Tongue (tissue), 2 donors: ENCODE measurements around the gene PREB. TPM values are rescaled to one million over a fixed set of nuclear protein-coding genes. Genes with fewer than 3 reads are reported as not detected.

Experiments
- DNase-seq: peaks from one replicate; pipeline ENCODE4 v3.0.0-alpha.2; 2015
- total RNA-seq: library from RNA; depleted of rRNA; stranded (reverse); fragments of >200 nt; gene quantifications from one replicate; pipeline ENCODE4 v1.2.3, GENCODE V29; 2014

Gene PREB
- total RNA-seq, 1 donor from 2014 or later: 52.6 TPM

DNA sequence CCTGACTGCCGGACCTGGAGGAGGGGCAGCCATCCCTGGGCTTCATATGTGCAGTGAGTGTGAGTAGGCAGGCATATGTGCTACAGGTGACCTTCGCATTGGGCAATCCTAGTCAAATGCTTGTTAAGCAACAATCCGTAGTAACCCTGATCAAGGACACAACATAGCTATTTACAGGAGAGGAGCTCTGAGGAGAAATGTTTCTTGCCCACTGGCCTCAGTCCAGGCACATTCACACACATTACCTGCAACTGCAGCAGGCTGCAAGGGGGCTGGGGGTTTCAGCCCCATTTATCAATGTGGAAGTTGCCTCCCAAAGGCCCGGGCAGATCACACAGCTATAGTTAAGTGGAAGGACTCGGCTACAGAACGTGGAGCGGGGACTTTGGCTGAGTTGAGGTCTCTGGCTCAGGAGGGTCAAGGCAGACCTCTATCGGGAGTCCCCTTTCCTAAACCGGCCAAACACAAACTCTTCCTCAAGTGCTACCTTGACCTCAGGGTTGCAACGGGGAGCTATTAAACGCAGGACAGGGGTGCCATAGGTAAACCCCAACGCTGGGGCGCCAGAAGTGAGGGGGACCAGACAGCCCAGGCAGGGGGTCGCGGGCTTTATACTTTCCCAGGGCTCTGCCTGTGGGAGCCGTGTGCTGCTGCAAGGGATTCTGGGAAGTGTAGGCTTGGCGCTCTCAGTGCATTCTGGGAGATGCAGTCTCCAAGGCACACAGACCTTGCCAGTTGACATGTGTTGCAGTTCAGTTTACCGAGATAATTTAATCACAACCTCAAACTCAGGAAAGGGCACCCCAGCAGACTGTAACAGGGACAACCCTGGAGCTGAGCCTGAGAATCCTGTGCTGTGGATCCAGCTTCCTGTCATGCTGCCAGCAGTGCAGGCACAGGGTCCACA lies 38.4 kb downstream of the PREB start:
- DNase-seq: peak; percentile 84

DNA sequence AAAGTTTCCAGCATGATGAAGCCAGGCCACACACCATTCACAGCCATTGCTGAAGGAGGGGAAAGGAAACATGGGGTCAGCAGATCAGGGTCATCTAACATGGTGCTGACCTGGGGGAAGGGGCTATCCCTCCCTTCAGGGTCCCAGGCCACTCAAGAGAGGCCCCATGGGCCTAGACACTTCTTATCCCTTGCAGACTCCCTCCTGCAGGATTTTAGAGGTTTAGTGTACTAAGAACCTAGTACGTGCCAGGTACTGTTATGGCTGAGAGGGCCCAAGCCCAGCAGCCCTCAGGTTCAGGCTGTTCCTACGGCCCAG lies 39.0 kb downstream of the PREB start:
- no peak for DNase-seq

DNA sequence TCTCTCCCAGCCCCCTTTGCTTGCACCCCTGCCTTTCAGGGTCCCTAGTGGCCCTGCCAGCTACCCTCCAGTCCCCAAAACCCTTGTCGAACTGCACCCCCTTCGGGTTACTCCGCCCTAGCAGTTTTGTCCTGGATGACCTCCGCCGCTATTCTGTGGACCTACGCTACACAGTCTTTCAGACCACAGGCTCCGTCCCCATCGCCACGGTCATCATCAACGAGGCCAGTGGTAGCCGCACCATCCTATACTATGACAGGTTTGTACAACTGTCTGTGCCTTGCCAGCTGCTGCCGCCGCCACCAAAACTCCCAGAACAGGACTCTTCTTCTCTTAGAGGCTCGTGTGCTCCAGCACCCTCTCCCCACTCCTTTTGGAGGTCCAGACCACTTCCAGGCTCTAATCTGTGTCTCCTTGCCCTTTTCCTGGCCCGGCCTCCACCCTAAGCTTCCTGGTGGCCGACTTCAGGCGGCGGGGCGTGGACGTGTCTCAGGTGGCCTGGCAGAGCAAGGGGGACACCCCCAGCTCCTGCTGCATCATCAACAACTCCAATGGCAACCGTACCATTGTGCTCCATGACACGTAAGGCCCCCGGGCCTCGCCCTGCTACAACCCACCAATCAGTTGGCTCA lies 40.0 kb downstream of the PREB start:
- no peak for DNase-seq

DNA sequence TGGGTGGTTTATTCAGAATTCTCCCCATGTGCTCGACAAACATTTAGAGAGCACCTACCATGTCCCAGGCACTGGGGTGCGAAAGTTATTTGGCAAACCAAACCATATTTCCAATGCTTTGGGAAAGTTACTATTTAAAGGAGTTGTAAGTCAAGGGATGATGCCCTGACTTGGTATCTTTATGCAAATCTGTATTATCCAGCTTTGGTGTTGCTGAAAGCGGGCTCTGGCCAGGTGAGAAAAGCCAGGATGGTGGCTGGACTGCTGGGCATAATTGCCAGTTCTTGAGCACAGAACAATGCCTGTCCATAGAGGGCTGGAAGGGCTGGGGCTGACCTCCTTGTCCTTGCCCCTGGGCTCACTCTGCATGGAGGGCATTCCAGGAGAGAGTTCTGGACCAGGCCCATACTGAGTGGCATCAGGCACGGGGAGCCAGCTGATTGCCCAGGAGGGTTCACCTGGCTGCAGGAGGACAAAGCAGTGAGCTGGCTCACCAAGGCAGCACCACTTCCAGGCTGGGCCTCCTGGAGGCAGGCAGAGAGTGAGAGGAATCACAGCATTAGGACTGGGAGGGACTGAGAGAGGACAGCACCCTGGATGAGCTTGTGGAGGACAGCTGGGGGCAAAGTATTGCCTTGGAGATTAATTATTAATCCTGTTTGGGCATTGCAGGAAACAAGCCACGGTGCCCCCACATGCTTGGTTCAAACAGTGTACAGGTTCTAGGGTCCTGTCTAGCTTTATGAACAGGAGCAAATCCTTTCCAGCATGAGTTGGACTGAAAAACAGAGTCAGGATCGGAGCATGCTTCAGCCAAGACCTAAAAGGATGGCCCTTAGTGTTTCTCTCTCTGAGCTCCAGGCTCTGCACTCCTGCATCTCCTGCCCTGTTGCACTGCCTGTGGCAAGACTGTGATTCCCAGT lies 40.7 kb downstream of the PREB start:
- no peak for DNase-seq

DNA sequence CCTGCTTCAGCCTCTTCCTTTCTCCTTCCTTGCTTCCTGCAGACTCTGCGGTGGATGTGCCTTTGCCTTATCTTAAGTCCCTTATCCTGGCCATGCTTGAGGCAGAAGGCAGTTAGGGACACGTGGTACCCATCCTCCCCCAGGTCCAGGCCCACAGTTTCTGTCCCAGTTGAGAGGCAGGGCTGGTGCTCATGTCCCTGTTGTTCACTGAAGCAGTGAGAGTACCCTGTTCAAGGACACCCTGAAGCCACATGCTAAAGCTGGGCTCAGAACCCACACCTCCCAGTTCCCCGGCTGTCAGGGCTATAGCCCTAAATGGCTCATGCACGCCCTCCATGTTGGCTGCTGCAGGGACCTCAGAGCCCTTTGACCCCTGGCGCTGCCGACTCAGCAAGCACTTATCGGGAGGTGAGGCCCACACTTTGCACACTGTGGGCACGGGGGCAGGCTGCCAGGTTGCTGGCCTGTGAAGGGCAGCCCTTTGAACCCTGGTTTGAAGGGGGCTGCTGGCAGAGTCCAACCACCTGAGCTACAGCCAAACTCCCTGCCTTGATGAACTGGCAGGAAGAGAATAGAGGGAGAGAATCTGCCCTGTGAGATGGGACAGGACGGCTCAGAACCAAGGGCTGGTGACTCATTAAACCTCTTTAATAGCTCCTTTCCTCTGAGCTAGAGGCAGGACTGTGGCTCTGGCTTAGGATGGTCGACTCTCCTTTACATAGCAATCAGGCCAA lies 41.6 kb downstream of the PREB start:
- no peak for DNase-seq

DNA sequence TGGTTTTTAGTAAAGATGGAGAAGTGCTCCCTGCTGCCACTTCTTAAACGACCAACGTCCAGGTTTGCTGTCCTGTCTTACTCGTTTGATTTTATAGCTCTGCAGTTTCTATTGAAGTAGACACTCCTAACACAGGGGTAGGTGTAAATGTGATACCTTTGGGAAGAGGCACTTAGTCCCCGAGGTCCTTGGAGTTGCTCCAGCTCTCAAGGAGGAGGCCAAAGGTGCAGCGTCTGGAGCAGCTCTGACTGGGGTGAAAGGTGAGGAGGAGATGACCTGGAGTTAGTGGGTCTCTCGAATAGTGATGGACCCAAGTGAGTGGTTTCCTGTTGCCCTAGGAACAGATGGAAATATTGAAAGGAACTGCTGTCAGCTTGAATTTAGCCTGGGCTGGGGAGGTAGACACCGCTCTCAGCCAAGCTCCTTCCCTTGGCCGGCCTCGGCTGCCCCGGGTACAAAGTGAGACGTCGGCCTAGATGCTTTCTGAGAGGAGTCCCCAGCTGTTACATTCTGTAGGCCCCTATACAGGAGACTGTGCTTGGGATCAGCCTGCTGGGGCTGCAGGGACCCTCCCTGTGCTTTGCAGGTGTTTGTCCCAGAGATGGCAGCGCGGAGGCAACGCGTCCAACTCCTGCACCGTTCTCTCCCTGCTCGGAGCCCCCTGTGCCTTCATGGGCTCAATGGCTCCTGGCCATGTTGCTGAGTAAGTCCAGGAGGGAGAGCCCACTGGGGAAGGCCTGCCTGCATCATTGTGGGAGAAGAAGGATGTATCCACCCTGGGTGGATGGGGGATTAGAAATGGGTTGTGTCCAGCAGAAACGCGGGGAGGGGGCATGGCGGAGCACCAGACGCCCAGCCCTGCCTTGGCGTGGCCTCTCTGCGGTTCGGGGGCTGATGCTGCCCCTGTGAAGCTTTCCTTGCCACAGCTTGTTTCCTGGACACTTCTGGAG lies 42.4 kb downstream of the PREB start:
- DNase-seq: no peak

DNA sequence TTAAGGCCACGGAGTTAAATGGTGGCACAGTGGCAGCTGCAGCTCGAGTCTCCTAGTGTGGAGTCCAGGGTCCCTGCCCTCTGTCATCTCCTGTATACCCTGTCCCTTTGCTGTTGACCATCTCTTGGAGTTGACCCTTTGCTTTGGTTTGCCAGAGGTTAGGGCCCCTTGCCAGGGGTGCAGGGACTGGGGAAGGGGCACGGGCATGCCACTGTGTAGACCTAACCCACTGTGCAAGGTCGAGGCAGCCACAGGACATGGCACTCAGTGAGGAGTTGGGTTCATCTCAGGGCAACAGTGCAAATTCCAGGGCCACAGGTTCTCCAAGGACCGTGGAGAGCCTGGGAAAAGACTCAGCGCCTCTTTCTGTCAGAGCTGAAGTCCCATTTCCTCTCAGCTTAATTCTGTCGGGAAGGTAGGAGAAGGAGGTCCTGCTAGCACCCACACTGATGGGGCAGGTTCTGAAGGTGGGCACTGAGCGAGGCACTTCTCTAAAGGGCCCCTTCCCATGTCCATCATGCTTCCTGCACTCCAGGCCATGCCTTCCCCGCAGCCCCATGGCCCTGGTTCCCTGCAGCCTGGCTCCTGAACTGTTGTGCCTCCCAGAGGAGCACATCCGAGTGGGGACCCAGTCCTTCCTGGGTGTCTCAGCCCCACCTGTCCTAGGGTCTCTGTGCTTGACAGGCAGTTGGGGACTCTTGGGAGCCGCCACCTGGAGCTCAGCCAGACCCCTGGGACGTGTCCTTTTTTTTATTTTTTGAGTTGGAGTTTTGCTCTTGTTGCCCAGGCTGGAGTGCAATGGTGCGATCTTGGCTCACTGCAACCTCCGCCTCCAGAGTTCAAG lies 45.1 kb downstream of the PREB start:
- DNase-seq: no peak

DNA sequence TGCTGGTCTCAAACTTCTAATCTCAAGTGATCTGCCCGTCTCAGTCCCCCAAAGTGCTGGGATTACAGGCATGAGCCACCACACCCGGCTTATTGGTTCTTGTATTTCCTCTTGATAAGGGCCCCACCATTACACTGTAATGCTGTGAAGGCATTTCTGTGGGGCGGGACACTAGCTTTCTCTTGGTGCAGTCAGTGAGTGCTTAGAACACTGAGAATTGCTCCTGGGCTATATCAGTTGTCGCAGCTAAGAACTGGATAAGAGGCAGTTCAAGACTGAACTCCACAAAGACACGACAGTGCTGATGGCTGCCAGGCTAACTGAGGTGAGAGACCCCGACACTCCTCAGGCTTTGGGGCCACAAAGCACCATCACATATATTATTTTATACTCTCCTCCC lies 45.8 kb downstream of the PREB start:
- DNase-seq: no peak

DNA sequence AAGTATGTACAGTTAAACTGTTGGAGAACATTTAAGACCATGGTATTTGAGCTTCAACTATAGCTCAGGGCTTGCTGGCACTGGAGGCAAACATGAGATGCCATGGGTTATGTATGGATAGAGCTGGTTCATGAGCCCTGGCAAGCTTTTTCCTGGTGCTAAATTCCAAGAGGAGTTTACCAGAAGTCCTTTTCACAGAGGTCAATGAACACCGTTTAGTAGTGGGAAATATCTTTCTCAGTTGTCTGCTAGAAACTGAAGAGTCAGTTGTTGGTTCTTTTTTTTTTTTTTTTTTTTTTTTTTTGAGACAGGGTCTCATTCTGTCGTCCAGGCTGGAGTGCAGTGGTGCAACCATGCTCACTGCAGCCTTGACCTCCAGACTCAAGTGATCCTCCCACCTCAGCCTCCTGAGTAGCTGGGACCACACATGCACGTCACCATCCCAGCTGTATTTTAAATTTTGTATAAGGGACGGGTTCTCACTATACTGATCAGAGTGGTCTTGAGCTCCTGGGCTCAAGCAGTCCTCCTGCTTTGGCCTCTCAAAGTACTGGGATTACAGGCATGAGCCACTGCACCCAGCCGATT lies 46.5 kb downstream of the PREB start:
- no peak for DNase-seq

DNA sequence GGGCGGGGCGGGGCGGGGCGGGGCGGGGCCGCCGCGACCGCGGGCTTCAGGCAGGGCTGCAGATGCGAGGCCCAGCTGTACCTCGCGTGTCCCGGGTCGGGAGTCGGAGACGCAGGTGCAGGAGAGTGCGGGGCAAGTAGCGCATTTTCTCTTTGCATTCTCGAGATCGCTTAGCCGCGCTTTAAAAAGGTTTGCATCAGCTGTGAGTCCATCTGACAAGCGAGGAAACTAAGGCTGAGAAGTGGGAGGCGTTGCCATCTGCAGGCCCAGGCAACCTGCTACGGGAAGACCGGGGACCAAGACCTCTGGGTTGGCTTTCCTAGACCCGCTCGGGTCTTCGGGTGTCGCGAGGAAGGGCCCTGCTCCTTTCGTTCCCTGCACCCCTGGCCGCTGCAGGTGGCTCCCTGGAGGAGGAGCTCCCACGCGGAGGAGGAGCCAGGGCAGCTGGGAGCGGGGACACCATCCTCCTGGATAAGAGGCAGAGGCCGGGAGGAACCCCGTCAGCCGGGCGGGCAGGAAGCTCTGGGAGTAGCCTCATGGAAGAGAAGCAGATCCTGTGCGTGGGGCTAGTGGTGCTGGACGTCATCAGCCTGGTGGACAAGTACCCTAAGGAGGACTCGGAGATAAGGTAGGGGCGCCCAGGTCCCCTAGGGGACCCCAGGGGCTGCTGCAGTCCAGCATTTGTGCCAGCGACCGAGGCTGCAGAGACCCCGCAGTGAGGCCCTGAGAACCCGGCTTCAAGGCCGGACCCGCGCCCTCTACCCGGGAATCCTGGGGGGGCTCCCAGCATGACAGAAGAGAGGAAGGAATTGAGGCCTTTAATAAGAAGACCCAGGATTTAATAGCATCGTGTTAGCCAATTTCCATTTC lies 47.5 kb downstream of the PREB start, which contains the start of gene KHK:
TSS of gene KHK (plus strand) at position 49 of the 870 bp plus-strand sequence. CDS start at position 537, 488 bp downstream.
- DNase-seq: no peak

DNA sequence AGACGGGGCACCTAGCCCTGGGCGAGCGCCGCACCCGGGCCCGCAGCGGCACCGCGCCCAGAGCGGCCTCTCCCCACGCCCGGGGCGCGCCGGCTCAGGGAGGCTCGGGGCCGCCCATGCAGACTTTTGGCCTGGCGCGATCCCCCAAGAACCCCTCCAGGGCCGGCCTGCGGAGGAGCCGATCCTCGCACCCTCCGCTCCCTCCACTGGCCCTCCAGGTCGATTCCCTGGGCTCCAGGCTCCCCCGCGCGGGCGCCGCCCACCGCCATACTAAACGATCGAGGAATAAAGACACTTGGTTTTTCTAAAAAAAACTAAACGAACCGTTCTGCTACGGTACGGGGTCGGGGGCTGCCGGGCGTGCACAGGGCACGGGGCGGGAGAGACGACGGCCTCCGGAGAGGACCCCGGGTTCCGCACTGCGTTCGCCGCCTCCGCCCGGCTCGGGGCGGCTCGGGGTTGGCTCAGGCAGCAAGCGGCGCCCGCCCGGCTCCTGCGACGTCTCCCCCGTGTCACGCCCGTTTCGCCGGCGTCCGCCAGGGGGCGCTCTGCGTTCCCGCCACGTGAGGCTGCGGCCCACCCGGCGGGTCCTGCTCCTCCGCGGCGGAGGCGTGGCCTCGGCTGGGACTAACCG lies 48.2 kb downstream of the PREB start:
- DNase-seq: peak; percentile 98

DNA sequence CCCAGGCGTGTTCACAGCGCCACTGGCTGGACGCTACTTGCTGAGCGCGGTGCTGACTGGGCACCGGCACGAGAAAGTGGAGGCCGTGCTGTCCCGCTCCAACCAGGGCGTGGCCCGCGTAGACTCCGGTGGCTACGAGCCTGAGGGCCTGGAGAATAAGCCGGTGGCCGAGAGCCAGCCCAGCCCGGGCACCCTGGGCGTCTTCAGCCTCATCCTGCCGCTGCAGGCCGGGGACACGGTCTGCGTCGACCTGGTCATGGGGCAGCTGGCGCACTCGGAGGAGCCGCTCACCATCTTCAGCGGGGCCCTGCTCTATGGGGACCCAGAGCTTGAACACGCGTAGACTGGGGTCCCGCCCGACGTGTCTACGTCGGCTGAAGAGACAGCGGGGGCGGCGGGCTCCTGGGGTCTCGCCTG lies 48.8 kb downstream of the PREB start:
- peak; percentile 71 for DNase-seq

DNA sequence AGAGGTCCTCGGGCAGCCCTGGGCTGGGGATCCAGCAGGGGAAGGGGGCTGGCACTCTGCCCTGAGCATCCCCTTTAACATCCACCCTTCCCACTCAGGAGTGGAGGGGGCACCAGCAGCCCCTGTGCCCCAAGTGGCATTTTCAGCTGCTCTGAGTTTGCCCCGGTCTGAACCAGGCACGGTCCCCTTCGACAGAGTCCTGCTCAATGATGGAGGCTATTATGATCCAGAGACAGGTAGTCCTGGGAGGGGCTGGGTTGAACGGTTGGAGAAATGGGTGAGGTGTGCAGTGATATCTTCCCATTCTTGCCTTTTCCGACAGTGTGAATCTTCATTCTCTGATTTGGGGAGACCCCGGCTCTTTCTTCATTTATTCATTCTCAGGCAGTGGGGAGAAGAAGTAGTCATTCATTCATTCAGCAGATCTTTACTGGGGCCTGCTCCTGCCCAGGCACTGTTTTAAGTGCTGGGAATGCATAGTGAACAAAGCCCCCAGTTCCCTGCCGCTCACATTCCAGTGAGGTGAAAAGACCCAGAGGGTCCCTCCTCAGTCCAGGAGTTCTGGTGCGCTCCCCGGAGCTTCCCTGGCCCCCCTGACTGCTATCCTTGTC lies 49.3 kb downstream of the PREB start:
- DNase-seq: no peak

DNA sequence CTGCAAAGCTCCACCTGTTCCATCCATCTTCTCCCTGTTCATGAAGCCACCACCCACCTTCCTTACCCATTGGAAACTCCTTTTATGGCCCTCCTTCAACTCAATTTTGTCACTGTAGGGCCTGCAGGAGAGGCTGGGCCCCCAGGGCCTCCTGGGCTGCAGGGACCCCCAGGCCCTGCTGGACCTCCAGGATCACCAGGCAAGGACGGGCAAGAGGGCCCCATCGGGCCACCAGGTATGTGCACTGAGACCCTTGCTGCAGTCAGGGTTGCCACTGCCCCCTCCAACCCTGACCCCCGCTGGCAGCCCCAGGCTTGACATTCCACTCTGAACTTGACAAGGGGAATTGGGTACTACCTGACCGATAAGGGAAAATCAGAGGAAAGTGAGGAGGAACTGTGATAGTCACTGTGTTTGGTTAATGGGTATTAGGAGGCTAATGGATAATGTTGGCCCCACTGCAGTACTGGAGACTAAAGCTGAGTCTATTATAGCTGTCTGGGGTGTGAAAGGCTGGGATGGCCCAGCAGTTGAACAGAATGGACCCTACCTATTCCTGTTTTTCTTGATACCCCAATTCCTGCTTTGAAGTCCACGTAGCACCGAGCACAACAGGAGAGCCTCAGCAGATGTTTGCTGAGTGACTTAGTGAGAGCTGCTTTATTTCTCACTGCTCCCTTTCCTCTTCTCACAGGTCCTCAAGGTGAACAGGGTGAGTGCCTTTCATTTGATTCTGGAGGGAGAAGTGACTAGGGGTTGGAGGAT lies 50.0 kb downstream of the PREB start:
- no peak for DNase-seq

DNA sequence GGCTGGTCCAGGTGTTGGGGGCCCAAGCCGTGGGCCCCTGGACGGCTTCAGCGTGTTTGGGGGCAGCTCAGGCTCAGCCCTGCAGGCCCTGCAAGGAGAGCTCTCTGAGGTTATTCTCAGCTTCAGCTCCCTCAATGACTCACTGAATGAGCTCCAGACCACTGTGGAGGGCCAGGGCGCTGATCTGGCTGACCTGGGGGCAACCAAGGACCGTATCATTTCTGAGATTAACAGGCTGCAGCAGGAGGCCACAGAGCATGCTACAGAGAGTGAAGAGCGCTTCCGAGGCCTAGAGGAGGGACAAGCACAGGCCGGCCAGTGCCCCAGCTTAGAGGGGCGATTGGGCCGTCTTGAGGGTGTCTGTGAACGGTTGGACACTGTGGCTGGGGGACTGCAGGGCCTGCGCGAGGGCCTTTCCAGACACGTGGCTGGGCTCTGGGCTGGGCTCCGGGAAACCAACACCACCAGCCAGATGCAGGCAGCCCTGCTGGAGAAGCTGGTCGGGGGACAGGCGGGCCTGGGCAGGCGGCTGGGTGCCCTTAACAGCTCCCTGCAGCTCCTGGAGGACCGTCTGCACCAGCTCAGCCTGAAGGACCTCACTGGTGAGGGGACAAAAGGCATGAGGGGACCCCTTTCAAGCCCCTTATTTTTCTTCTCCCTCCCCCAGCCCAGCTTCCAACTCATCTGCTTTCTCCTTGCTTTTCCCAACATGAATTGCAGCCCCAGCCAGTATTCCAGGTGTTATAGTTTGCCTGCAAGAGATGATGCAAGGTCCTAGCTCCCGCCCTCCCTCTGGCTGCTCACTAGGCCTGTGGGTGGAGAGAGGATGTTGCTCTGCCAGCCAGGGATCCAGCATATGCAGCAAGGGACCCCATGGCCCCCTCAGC lies 50.8 kb downstream of the PREB start:
- DNase-seq: no peak
